Esophagus muscularis mucosa (tissue), 4 donors: ENCODE data around the gene SLC22A3.

Experiments used
- EP300 ChIP-seq: sonication (generic); formaldehyde crosslinking; IDR thresholded peaks from one replicate; pipeline ENCODE4 v1.6.1; 2017; ENCODE audit warnings: antibody characterized with exemption
- POLR2A ChIP-seq: fragments of 450-650 bp; IDR thresholded peaks from one replicate; pipeline ENCODE4 v1.6.1; 2017; ENCODE audit warnings: antibody characterized with exemption, moderate library complexity, mild to moderate bottlenecking, low read depth
- POLR2AphosphoS5 ChIP-seq, 2 donors: sonication (generic); formaldehyde crosslinking; IDR thresholded peaks; one replicate each; pipeline ENCODE4 v1.6.1; 2017; ENCODE audit warnings: antibody characterized with exemption in 2 of 2
- TF ChIP-seq, protein P1 (sequence below), 3 experiments: fragments of 200-600 bp in 2 of 3; fragments of 450-650 bp in 1 of 3; sonication (generic) in 2 of 3; IDR thresholded peaks; one replicate each; pipeline ENCODE4 v1.5.1; 2017 to 2019; ENCODE audit warnings: antibody characterized with exemption in 3 of 3, mild to moderate bottlenecking in 2 of 3, moderate library complexity in 1 of 3

DNA sequence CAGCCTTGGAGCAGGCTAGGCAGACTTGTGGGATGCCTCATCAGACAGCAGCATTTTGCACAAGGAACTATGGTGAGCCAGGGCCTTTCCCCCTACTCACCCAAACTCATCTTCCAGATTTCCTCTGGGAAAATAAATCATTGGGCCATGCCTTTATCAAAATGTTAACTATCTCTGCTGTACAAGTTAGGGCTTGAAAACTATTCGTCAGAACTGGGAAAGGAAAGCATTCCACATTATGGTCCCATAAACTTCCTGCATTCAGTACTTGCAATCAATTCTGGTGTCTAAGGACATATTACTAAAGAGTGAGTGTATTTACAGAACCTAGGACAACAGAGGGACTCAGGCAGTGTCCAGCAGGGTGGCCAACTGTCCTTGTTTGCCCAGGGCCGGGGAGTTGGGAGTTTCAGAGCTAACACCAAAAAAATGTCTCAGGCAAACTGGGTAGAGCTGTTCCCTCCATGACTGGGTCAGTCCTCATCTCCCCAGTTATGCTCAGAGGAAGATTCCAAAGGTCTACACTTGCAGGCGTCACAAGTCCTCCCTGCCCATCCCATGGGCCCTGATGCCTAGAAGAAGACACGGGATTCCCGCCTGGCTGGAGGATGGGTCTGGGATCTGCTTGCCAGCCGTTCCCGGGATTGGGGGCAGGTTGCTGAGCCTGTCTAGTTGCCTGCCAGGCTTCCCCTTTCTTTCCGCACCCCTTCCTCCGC is 72.2 kb downstream of the SLC22A3 start:
- TF ChIP-seq, protein P1, sequence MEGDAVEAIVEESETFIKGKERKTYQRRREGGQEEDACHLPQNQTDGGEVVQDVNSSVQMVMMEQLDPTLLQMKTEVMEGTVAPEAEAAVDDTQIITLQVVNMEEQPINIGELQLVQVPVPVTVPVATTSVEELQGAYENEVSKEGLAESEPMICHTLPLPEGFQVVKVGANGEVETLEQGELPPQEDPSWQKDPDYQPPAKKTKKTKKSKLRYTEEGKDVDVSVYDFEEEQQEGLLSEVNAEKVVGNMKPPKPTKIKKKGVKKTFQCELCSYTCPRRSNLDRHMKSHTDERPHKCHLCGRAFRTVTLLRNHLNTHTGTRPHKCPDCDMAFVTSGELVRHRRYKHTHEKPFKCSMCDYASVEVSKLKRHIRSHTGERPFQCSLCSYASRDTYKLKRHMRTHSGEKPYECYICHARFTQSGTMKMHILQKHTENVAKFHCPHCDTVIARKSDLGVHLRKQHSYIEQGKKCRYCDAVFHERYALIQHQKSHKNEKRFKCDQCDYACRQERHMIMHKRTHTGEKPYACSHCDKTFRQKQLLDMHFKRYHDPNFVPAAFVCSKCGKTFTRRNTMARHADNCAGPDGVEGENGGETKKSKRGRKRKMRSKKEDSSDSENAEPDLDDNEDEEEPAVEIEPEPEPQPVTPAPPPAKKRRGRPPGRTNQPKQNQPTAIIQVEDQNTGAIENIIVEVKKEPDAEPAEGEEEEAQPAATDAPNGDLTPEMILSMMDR (IDR thresholded peaks at IDR 0.05) = no peak
- TF ChIP-seq POLR2AphosphoS5 (IDR thresholded peaks at IDR 0.05) (no peak), POLR2A (no peak), EP300 (no peak)
